ENCODE data around the gene FBXL15.

The FBXL15 gene

GRCh38 chr10:102457591-102458150, 37.0 kb downstream of the FBXL15 start:
- no peak for DNase-seq (ENCODE audit: low read depth)

GRCh38 chr10:102458656-102459055, 38.0 kb downstream of the FBXL15 start:
- DNase-seq (ENCODE audit: low read depth), result no peak

- no peak for DNase-seq (ENCODE audit: low read depth)
Observed at GRCh38 chr10:102460836-102461186, 40.2 kb downstream of the FBXL15 start.

- no peak for DNase-seq (ENCODE audit: low read depth)
Observed at GRCh38 chr10:102461187-102462054, 40.8 kb downstream of the FBXL15 start.

- no peak for DNase-seq (ENCODE audit: low read depth)
Observed at GRCh38 chr10:102462512-102463054, 41.9 kb downstream of the FBXL15 start.

- DNase-seq (ENCODE audit: low read depth), result no peak
Observed at GRCh38 chr10:102463983-102464382, 43.3 kb downstream of the FBXL15 start.

- no peak for DNase-seq (ENCODE audit: low read depth)
Observed at GRCh38 chr10:102465466-102465865, 44.8 kb downstream of the FBXL15 start.

- DNase-seq (ENCODE audit: low read depth), result no peak
Observed at GRCh38 chr10:102467318-102467717, 46.7 kb downstream of the FBXL15 start.

- no peak for DNase-seq (ENCODE audit: low read depth)
Observed at GRCh38 chr10:102467971-102468438, 47.4 kb downstream of the FBXL15 start.

GRCh38 chr10:102468683-102469082, 48.0 kb downstream of the FBXL15 start:
- DNase-seq (ENCODE audit: low read depth), result no peak

- no peak for DNase-seq (ENCODE audit: low read depth)
Observed at GRCh38 chr10:102470579-102471546, 50.2 kb downstream of the FBXL15 start.

All from GM04503 (cell line).